HG02885 (cell line): ENCODE data around the gene MED13.
"Not testable (repeated sequence)": the region's sequence is repeated elsewhere in the genome, so short reads cannot be mapped to it uniquely, and the experiment has no call there.

Experiments
- ATAC-seq: cut with Tn5 transposase; IDR thresholded peaks from one replicate; pipeline ENCODE4 v1.9.1; 2021; ENCODE audit warnings: mild to moderate bottlenecking; ENCODE audit not compliant: unreplicated experiment, poor library complexity

MED13 gene

GRCh38 chr17:62004388-62004787, 60.7 kb downstream of the MED13 start:
- no peak for ATAC-seq

GRCh38 chr17:62003141-62003540, 61.9 kb downstream of the MED13 start:
- not testable (repeated sequence) for ATAC-seq

- no peak for ATAC-seq
Measured at GRCh38 chr17:62001105-62001504, 64.0 kb downstream of the MED13 start.

DNA sequence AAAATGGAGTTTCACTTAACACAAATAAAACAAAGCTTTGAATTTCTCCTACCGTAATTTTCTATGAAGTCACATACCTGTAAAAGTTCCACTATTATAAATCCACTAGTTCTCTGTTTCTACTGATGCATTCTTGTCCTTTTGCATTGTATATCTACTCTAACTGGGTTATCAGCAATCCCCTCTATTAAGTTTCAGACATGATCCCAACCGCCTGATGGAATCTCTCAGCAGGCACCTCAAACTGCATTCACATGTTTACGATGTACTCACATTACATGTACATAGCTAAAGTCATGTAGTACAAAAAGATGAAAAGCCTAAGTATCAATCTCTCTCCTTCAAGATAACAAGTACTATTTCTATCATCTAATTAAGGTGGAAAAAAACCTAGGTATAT, 64.9 kb downstream of the MED13 start:
- no peak for ATAC-seq

- ATAC-seq = not testable (repeated sequence)
Measured at GRCh38 chr17:61998534-61998933, 66.5 kb downstream of the MED13 start.

- no peak for ATAC-seq
Measured at GRCh38 chr17:61997664-61998063, 67.4 kb downstream of the MED13 start.

DNA sequence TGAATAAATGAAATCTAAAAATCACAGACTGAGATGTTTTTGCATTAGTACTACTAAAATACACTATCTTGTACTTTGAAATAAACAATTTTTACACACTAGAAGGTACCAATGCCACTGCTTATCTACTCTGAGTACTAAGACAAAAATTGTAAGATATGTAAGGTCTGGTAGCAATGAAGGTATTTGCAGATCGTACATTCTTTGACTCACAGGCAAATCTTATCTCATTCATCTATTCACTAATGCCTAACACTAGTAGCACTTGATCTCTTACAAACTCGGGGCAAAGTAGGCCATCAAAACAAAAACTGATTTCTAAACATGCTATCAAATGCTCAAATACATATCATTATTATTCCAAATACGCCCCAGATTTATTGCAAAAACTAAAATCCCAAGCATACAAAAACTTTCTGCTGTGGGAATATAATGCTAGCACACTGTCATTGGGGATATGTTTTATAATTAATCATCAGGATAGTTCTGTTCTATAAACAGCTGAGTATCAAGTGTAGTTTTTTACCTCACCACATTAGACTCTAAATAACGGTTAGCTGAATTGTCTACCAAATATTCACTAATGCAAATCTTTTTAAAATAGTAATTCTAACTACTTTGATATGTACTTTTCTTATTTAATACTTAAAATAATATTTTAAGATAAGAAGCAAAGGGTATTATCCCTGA, 68.0 kb downstream of the MED13 start:
- ATAC-seq = no peak

GRCh38 chr17:61989509-61989908, 75.6 kb downstream of the MED13 start:
- no peak for ATAC-seq

DNA sequence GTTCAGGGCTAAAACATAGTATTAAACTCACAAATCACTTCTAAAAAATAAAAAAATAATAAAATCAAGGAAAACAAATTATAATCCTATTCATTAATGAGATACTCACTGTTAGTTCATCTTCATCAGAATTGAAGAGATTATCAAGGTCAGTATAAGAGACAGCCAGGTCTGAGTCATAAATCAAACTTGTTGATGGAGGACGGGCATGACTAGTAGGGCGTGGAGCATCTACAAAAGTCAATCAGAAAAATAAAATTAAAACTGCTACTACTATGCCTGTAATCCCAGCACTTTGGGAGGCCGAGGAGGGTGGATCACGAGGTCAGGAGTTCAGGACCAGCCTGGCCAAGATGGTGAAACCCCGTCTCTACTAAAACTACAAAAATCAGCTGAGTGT, 78.2 kb downstream of the MED13 start:
- no peak for ATAC-seq

GRCh38 chr17:61984821-61985220, 80.3 kb downstream of the MED13 start:
- ATAC-seq = no peak

DNA sequence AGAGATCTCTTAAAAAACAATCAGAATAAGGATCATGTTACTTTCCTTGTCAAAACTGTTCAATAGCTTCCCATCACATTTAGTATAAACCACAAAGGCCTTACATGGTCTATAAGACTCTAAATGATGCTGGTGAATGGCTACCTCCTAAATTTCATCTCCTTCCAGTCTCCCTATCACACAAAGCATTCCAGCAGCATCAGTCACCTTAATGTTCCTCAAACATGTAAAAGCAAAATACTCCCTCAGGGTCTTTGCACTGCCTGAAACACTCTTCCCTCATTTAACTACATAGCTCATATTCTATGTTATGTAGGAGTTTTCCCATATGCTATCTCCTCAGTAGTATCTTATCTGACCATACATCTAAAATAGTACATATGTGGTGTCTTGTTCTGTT, 83.8 kb downstream of the MED13 start:
- no peak for ATAC-seq

DNA sequence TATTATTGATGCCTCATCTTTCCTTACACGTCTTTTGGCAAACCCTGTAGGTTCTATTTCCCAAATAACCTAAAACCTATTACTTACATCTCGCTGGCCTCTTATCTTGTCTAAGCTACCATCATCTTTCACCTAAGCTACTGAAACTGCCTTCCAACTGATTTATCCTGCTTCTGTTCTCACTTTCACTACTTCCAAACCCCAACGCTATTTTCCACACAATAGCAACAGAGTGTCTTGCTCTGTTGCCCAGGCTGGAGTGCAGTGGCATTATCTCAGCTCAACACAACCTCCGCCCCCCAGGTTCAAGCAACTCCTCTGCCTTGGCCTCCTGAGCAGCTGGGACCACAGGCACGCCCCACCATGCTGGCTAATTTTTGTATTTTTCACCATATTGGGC, 84.5 kb downstream of the MED13 start:
- ATAC-seq = no peak

DNA sequence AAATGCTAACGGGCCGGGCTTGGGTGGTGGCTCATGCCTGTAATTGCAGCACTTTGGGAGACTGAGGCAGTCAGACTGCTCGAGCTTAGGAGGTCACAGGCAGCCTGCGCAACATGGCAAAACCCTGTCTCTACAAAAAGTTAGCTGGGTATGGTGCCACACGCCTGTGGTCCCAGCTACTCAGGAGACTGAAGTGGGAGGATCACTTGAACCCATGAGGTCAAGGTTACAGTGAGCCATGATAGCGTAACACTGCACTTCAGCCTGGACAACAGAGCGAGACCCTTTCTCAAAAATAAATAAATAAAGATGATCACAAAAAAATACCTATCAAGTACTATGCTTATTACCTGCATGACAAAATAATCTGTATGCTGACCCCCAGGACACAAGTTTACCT, 91.0 kb downstream of the MED13 start:
- ATAC-seq = no peak

- no peak for ATAC-seq
Measured at GRCh38 chr17:61972311-61972710, 92.8 kb downstream of the MED13 start.

GRCh38 chr17:61970030-61970429, 95.0 kb downstream of the MED13 start:
- ATAC-seq = no peak

- no peak for ATAC-seq
Measured at GRCh38 chr17:61968757-61969156, 96.3 kb downstream of the MED13 start.

DNA sequence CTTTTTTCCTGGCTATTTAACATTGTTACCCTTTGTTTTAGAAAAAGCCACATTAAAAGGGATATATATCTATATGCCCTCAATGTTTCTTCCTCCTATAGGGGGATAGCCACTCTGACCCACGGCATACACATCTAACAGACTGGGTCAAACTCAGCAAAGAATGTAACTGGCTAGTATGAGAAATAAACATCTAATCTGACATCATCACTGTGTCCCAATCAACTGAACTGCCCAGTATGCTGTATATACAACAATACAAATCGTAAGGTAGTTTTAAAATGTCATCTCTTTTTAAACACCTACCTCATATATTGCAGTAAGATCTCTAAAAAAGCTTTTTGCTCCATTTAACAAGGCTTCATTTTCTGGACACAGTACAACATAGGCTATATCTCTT, 97.3 kb downstream of the MED13 start:
- no peak for ATAC-seq

DNA sequence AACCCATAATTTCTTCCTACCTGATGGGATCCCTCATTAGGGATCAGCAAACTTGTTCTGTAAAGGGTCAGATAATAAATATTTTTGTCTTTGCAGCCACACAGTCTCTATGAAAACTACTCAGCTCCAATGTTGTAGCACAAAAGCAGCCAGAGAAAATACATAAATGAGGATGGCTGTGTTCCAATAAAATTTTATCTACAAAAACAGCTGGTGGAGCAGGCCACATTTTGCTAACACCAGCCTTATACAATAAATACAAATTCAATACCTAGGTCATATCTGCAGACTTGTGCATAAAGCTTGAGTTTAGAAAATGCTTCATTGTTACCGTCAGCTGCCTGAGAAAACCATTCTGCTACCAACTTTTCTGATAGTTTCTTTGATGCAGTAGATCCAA, 98.9 kb downstream of the MED13 start:
- no peak for ATAC-seq

- no peak for ATAC-seq
Measured at GRCh38 chr17:61955619-61956018, 109.5 kb downstream of the MED13 start.

GRCh38 chr17:61947367-61948078, 117.6 kb downstream of the MED13 start:
- ATAC-seq = no peak

DNA sequence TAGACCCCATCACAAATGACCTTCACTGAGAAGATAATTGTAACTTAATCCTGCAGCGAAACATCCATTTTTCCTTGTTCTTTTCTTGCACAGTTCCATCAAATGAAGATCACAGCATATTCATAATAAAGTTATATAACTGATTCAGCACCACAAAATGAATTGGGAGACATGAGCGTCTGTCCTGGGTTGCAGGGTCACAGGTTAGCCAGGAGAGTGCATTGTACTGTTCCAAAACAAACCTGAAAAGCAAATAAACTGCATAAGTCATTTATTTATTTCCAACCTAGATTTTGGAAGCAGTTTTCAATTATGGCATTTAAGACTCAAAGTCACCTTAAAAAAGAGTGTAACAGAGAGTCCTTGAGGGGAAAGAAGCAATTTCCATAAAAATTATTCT, 118.7 kb downstream of the MED13 start:
- ATAC-seq = no peak

DNA sequence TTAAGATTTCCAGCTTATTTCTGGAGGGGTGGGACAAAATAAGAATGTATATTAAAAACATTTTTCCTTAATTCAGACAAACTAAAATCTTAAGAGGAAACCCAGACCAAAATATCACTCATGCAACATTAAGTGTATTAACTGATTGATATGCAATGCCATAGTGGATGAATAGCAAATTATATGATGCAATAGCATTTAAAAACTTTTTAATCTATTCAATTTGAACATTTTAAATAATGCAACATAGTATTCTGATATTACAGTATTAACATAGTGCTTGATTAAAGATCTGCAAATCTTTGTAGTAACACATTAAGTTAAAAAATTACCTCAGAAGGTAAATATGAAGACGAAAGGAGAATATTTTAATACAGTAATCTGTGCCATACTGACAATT, 122.0 kb downstream of the MED13 start:
- no peak for ATAC-seq
